T-helper 2 cell treated with Interferon-gamma antibody and Interleukin-4, amounts not matched to agents 100 ng/mL and 5 ng/mL, for 36 hours (primary cell): Measurements from ENCODE around the gene DIO2. TPM values are rescaled to one million over a fixed set of nuclear protein-coding genes. Genes with fewer than 3 reads are reported as not detected.

Source experiments
- intact Hi-C: fragments of 100-400 bp; cut with micrococcal nuclease; formaldehyde crosslinking; loops from one replicate; pipeline ENCODE4 v1.15.1; 2023
- total RNA-seq: library from RNA; stranded (reverse); gene quantifications from 2 replicates; pipeline ENCODE4 v1.2.3, GENCODE V29; 2022

Gene DIO2
- total RNA-seq = not detected in 2 replicates

GRCh38 chr14:80211153-80212022, at the start of gene DIO2:
TSS of gene DIO2 (minus strand) at chr14:80211504. CDS start at chr14:80211472, 32 bp downstream.
- intact Hi-C loops = no loop called here

GRCh38 chr14:80260645-80261044, 49.3 kb upstream of the DIO2 start:
- intact Hi-C loops = no loop called here

- intact Hi-C loops = no loop called here
Observed at GRCh38 chr14:80239631-80240030, 28.3 kb upstream of the DIO2 start.

GRCh38 chr14:80237143-80237542, 25.8 kb upstream of the DIO2 start:
- intact Hi-C loops = no loop called here

- intact Hi-C loops = no loop called here
Observed at GRCh38 chr14:80233470-80234089, 22.3 kb upstream of the DIO2 start.

GRCh38 chr14:80231702-80232101, 20.4 kb upstream of the DIO2 start:
- intact Hi-C loops = no loop called here

GRCh38 chr14:80223696-80224465, 12.6 kb upstream of the DIO2 start:
- intact Hi-C loops = no loop called here

- intact Hi-C loops = no loop called here
Observed at GRCh38 chr14:80216818-80217217, 5.5 kb upstream of the DIO2 start.

- intact Hi-C loops = no loop called here
Observed at GRCh38 chr14:80215756-80216581, 4.7 kb upstream of the DIO2 start.

GRCh38 chr14:80215081-80215480, 3.8 kb upstream of the DIO2 start:
- intact Hi-C loops = no loop called here

- intact Hi-C loops = loop anchor here (1.0 kb wide), 1 partner anchor 637 kb away; no protein-coding TSS in a partner anchor
Observed at GRCh38 chr14:80213602-80214001, 2.3 kb upstream of the DIO2 start.

GRCh38 chr14:80212023-80212397, 706 bp upstream of the DIO2 start:
- intact Hi-C loops = no loop called here

- intact Hi-C loops = no loop called here
Observed at GRCh38 chr14:80208461-80208860, 2.8 kb downstream of the DIO2 start.

GRCh38 chr14:80206351-80207080, 4.8 kb downstream of the DIO2 start:
- intact Hi-C loops = no loop called here

- intact Hi-C loops = no loop called here
Observed at GRCh38 chr14:80202888-80203562, 8.3 kb downstream of the DIO2 start.

GRCh38 chr14:80200093-80200492, 11.2 kb downstream of the DIO2 start:
- intact Hi-C loops = no loop called here

GRCh38 chr14:80188571-80188970, 22.7 kb downstream of the DIO2 start:
- intact Hi-C loops = no loop called here

GRCh38 chr14:80186301-80186800, 25.0 kb downstream of the DIO2 start:
- intact Hi-C loops = no loop called here

GRCh38 chr14:80176893-80177292, 34.4 kb downstream of the DIO2 start:
- intact Hi-C loops = no loop called here
